ENCODE data around the gene PRKCZ. TPM values are rescaled to one million over a fixed set of nuclear protein-coding genes. Genes with fewer than 3 reads are reported as not detected.
A peak's percentile ranks its signal among the peaks of the same experiment; 100 is the strongest.

PRKCZ gene
- total RNA-seq, 4 donors from 2014 or later, result 0.29 to 8.8 (median 3.9) TPM

- Histone ChIP-seq H3K4me3 (no peak overlapping the region), H3K27me3 (peaks cover 6% of the 10 kb centered on the region in 2 donors), H3K4me1 (peaks cover 0 to 13% of the 10 kb centered on the region in 2 donors), H3K9me3 (no peaks in the 10 kb centered on the region), H3K36me3 (no peaks in the 10 kb centered on the region), H3K27ac (no peak overlapping the region)
- DNase-seq, result no peak
- intact Hi-C loops (cut with DNase I; ENCODE audit: low total_unique reads), result loop anchor here (5.0 kb wide), 1 partner anchor 103 kb away; no protein-coding TSS in a partner anchor
- TF ChIP-seq CTCF (IDR thresholded peaks at IDR 0.05) (no peak), POLR2A (IDR thresholded peaks at IDR 0.05) (no peak)
Measured at GRCh38 chr1:2045468-2046173, 4.6 kb upstream of the PRKCZ start.

- DNase-seq, result no peak
- H3K27me3 ChIP-seq, result peaks cover 6 to 12% of the 10 kb centered on the region in 2 donors
Measured at GRCh38 chr1:2046174-2046917, 3.9 kb upstream of the PRKCZ start.

GRCh38 chr1:2046953-2047748 is 3.1 kb upstream of the PRKCZ start:
- TF ChIP-seq POLR2A (IDR thresholded peaks at IDR 0.05) (no peak), CTCF (IDR thresholded peaks at IDR 0.05) (no peak)
- Histone ChIP-seq H3K27me3 (peaks cover 6 to 12% of the 10 kb centered on the region in 2 donors), H3K9me3 (no peaks in the 10 kb centered on the region), H3K4me1 (peaks cover 0 to 13% of the 10 kb centered on the region in 2 donors), H3K27ac (no peak overlapping the region), H3K36me3 (no peaks in the 10 kb centered on the region), H3K4me3 (no peak overlapping the region)
- no peak for DNase-seq
- intact Hi-C loops (cut with DNase I; ENCODE audit: low total_unique reads), result loop anchor here (5.0 kb wide), 1 partner anchor 105 kb away; no protein-coding TSS in a partner anchor

More at GRCh38 chr1:2046174-2046917, 3.9 kb upstream of the PRKCZ start:
- H3K9me3 ChIP-seq, result no peaks in the 10 kb centered on the region
- intact Hi-C loops (cut with DNase I; ENCODE audit: low total_unique reads), result loop anchor here (5.0 kb wide), 1 partner anchor 104 kb away; no protein-coding TSS in a partner anchor
- H3K4me3 ChIP-seq, result no peak overlapping the region
- no peak overlapping the region for H3K27ac ChIP-seq
- no peaks in the 10 kb centered on the region for H3K36me3 ChIP-seq
- TF ChIP-seq CTCF (IDR thresholded peaks at IDR 0.05), result peak; percentile 23 to 39 (median 26)
- TF ChIP-seq POLR2A (IDR thresholded peaks at IDR 0.05), result no peak
- H3K4me1 ChIP-seq, result peaks cover 0 to 13% of the 10 kb centered on the region in 2 donors

- Histone ChIP-seq H3K36me3 (no peaks in the 10 kb centered on the region), H3K9me3 (no peaks in the 10 kb centered on the region), H3K27ac (no peak overlapping the region), H3K27me3 (peaks cover 6 to 12% of the 10 kb centered on the region in 2 donors), H3K4me1 (peaks cover 0 to 13% of the 10 kb centered on the region in 2 donors), H3K4me3 (no peak overlapping the region)
- DNase-seq, result no peak
- intact Hi-C loops (cut with DNase I; ENCODE audit: low total_unique reads), result loop anchor here (5.0 kb wide), 1 partner anchor 106 kb away; no protein-coding TSS in a partner anchor
- TF ChIP-seq CTCF (IDR thresholded peaks at IDR 0.05) (no peak), POLR2A (IDR thresholded peaks at IDR 0.05) (no peak)
Measured at GRCh38 chr1:2047749-2048729, 2.2 kb upstream of the PRKCZ start.

All from uterus (tissue), 4 donors.